PFSK-1 (cell line): ENCODE results near the gene PKP1.

ENCODE experiments used
- FOXP2 ChIP-seq: optimal IDR thresholded peaks from 2 replicates; pipeline ENCODE3; 2011; ENCODE audit warnings: borderline replicate concordance, control low read depth, inconsistent platforms; ENCODE audit not compliant: insufficient read depth; ENCODE audit errors: extremely low read length, extremely low read depth
- POLR2AphosphoS5 ChIP-seq: IDR thresholded peaks from 2 replicates; pipeline ENCODE4 v1.6.1; 2012; ENCODE audit warnings: low read depth, mild to moderate bottlenecking, control low read depth, low read length, moderate library complexity

- TF ChIP-seq POLR2AphosphoS5 (no peak), FOXP2 (no peak)
Observed at GRCh38 chr1:201248721-201249559, 34.4 kb upstream of the PKP1 start.
